SKM-1 (cell line): ENCODE data around the gene PEAK1.

Experiments
- DNase-seq: peaks from one replicate; lab custom pipeline; 2025; ENCODE audit not compliant: unreplicated experiment; lab: John Stamatoyannopoulos, UW

PEAK1 gene

DNA sequence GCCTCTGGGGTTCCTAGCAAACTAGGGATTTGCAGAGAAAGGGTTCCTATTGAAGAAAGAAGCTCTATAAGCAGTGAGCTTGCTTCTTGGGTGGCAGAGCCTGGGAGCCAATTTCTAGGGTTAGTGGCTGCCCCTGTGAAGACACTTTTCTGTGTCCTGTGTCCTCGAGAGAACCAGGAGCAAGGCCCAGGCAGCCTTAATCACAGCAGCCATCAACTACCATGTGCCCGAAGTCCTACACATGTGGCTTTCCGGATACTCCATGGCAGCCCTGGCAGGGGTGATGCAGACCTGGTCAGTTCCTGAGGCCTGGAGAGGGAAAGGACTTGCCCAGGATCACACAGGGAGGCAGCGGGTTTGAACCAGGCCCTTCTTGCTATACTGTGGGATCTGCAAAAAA lies 321.3 kb downstream of the PEAK1 start:
- no peak for DNase-seq

DNA sequence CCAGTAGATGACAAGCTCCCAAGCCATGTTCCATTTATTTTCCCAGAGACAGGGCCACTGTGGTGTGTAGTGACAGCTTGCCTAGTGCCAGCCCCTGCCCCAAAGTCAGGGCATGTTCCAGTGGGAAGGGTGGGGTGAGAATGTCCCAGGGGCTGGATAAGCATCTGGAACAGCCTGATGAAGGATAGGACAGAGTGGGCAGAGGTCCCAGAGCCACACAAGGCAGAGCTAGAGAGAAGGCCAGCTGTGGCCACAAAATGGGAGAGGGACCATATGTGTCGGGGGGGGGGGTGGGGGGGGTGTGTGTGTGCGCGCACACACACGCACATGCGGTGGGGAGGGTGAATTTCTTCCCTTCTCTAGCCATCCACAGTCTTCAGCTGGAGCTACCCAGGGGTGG lies 322.0 kb downstream of the PEAK1 start:
- no peak for DNase-seq

DNA sequence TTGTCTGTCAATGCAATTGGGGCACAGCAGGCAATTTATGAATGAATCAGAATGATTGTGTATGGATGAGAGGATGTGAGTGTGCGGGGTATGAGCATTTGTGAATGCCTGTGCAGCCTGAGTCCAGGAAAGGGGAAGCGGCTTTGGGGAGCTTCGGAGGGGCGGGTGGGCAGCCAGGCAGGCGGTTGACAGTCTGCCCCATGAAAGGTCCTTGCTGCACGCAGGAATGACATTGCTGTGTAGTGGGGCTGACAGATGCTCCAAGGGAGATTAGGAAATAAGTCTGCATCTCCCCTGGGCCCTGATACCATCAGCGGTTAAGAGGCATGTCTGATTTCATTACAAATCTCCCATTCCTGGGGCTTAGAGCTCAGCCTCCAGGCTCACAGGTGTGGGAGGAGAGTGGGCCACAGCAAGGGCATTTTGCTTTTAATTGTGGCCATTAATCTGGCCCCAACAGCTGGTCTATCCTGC lies 322.6 kb downstream of the PEAK1 start:
- DNase-seq: no peak

DNA sequence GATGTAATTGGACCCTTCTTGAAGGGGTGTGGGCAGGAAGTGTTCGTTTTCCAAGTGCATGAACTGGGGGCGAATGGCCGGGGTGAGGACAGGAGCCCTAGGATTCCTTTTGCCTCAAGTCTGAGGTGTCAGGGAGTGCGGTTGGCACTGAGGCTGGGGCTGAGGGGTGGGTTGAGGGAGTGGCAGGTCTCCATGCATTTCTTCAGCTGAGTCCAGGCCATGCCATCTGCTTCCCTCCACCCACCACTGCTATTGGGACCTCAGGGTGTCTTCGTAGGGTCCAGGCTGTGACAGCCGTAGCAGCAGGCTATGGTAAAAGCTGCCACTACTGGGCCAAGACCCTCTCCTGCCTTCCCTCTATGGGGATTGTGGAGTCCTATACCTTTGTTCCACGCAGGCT lies 323.4 kb downstream of the PEAK1 start:
- DNase-seq: no peak

DNA sequence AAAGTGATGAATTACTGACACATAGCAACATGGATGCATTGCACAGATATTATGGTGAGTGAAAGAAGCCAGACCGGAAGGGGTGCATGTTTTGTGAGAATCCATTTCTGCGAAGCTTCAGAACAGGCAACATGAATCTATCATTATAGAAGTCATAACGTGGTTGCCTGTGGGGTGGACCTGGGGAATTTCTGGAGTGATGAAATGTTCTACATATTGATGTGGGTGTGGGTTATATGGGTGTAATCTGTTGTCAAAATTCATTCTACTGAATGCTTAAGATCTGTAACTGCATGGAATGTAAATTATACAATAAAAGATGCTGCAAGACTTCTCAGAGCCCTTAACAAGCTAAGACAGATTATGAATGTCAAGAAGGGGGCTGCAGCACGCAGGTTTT lies 323.8 kb downstream of the PEAK1 start:
- no peak for DNase-seq

DNA sequence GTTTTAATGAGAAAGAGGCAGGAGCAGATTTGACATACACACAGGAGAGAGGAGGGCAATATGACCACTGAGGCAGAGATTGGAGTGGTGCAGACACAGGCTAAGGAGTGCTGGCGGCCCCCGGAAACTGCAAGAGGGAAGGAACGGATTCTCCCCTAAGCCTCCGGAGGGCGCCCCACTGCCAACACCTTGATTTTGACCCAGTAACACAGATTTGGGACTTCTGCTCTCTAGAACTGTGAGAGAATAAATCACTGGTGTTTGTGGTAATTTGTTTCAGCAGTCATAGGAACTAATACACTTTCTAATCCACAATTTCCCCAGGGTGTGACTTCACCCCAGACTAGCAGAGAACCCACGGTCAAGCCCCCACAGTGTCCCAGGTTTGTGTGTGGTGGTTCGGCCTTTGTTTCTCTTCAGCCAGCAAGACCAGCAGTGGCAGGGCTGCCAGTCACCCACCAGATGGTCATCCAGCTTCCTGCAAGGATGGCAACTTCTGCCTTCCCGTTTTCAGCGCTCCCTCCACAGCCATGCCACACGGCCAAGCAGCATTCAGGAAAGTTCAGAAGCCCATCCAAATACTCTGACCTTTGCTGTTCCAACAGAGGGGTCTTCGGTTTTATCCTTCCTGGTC lies 325.4 kb downstream of the PEAK1 start:
- DNase-seq: no peak

DNA sequence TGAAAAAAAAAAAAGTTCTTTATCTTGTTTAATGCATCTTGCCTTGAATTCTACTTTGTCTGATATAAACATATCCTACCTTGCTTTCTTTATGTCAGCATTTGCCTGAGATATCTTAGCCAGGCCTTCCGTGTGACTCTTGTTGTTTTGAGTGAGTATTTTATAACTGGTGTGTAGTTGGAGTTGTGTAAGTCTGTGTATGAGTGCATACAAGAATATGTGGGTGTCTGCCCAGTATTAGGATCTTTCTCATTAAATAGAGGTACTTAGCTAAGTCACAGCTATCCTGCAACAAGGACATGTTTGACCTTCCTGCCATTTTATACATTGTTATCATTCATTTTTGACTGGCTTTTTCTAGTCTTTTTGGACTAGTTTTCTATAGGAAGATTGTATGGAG lies 326.5 kb downstream of the PEAK1 start:
- DNase-seq: no peak

DNA sequence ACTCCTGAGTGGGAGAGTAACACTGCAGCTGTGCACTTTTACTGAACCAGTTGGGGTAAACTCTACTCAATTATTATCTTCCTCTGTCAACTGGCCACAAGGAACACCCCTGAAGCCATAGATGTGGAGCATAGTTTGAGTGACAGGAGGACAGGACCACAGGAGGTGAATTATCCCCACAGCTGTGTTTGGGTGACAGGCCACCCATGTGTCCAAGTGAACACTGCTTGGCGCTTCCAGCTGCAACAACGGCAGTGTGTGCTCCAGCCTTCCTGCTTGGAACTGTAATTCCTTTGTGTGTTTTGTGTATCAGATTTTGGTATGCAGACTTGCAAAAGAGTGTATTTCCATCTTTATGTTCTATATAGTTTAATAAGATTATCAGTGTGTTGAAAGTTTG lies 328.8 kb downstream of the PEAK1 start:
- DNase-seq: no peak

DNA sequence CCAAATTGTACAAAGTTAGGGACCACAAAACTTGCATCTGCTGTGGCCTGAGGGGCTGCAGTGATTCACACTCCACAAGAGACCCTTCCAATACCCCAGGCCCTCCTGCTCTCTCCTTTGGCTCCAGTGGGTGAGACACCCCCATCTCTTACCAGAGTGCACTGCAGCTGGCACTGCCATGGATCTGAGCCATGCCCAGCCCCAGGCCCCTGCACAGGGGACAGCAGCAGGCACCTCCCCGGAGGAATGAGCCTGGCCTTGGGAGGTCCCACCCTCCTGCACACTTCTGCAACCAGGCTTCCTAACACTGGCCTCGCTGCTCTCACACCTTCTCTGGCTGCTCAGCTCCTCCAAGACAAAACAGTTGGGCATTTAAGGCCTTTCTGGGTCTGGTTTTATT lies 332.7 kb downstream of the PEAK1 start:
- DNase-seq: no peak

DNA sequence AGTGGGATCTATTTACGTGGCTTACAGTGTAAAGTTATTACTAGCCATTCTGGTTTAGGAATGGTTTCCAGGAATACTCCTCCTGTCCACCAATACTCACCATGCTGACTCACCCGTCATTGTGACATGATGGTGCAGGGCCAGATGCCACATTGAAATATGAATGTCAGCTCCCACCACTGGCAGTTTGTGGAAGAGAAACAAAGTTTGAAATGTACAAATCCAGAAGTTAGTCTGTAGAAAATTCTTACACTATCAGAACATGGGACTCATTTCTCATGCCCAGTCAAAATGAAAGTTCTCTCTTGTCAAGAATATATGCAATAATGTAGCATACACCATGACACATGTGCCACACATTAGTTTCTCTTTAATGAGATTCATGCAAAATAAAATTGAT lies 334.6 kb downstream of the PEAK1 start:
- DNase-seq: no peak

DNA sequence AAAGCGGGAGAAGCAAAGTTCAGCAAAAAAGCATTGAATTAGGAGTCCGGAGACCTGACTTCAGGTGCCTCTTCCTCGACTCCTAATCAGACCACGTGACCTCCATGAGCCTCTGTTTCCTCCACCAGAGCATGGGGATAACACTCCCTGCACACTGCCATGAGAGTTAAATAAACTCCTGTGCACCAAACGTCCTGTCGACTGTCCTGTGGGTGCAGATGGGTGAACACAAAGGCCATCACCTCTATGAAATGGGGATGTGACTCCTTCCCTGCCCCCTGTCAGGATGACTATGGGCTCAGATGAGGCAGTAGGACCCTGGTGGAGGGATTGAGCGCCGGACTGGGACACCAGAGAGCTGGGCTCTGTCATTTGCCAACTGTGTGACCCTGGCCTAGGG lies 335.5 kb downstream of the PEAK1 start:
- no peak for DNase-seq

DNA sequence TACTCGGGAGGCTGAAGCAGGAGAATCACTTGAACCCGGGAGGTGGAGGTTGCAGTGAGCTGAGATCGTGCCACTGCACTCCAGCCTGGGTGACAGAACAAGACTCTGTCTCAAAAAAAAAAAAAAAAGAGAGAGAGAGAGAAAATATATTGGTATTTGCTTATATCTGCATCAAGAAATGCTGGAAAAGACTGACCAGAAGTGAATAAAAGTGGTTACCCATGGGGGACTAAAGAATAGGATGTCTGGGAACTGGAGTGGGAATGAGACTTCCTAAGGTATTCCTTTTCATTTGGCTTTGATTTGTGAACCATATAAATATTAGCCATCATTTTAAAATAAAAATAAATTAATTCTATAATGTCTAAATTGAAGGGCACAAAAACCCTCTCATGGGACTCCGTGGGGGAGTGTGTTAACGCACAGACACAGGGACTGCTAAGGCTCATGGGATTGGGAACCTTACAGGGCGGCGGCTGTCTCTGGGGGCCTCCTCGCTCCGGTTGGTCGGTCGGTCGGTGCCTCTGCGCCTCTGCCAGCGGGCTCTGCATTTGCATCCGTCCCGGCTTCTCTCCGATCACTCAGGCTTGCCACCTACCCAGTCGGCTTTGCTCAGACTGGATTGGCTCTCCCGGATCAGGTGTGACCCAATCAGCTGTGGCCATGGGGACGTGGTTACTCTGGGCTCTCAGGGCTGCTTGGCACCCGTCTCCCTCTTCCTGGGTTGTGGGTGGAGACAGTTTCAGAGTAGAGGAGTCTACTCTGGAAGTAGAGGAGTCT lies 336.3 kb downstream of the PEAK1 start:
- no peak for DNase-seq

DNA sequence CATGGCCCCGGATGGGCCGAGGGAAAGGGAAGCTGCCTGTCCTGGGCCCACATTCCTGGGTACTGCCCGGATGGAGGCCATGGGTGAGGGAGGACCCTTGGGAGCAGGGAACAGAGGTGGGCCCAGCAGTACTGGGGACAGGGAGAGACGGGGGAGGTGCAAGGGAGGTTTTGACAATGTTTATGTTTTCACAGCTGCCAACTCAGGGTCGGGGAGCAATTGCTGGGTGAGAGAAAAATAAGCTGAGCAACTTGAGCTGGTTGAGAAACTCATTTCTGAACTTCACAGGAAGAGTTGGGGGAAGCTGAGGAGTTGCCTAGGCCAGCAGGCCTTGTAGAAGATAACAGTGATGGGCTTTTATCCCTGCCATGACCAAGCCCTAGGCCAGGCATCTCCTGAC lies 337.9 kb downstream of the PEAK1 start:
- DNase-seq: no peak

DNA sequence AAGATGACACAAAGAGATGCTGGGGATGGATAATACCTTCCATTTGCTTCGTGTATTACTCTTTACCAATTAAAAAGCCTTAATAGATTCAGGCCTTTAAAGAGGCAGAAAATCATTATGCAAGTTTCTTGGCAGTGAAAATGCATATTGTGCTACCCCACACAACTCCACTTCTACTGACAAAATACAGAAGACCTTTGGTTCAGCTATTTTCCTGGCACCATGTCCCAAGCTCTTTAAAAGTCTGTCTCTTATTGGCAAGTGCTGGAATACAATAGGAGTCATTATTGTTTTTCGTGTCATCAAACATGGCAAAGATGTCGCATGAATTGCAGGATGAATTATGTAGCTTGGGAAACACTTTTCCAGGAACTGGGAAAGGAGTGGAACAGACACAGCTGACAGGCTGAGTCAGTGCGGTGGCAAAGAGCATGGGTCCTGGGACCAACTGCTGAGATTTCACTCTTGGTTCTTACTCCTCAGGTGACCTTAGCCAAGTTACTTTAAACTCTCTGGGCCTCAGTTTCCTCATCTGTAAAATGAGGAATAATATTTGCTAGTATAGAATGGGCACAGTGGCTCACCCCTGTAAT lies 343.5 kb downstream of the PEAK1 start:
- DNase-seq: no peak

DNA sequence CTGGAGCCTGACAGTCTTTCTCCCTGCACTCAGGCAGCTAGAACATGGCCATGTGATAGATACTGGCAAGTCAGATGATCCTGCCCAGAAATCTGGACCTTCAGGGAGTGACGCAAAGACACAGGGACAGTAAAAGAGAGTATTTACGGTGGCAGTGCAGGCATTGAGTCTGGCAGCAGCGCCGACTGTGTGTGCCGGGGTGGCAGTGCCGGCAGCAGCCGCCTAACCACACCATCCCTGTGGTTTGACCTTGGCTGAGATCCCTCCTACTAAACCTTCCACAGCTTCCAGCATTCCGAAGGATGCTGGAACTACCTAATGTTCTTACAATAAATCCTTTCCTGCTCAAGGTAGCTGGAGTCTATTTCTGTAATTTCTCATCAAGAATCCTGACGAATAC lies 344.4 kb downstream of the PEAK1 start:
- DNase-seq: no peak

DNA sequence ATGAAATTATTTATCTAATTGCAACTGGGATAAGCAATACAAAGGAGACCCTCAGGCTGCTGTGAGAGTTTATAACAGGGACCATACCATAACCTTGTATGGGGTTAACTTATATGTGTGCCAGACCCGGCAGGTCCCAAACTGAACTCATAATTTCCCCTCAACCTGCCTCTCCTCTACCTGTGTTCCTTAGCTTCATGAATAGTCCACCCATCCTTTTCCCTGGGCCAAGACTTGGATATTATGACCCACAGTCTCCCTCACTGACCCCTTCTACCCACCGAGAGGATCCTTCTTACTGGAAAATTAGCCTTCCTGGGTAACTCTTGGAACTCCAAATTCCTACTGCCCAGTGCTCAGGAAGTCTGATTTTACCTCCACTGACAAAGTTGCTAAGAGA lies 345.6 kb downstream of the PEAK1 start:
- no peak for DNase-seq

DNA sequence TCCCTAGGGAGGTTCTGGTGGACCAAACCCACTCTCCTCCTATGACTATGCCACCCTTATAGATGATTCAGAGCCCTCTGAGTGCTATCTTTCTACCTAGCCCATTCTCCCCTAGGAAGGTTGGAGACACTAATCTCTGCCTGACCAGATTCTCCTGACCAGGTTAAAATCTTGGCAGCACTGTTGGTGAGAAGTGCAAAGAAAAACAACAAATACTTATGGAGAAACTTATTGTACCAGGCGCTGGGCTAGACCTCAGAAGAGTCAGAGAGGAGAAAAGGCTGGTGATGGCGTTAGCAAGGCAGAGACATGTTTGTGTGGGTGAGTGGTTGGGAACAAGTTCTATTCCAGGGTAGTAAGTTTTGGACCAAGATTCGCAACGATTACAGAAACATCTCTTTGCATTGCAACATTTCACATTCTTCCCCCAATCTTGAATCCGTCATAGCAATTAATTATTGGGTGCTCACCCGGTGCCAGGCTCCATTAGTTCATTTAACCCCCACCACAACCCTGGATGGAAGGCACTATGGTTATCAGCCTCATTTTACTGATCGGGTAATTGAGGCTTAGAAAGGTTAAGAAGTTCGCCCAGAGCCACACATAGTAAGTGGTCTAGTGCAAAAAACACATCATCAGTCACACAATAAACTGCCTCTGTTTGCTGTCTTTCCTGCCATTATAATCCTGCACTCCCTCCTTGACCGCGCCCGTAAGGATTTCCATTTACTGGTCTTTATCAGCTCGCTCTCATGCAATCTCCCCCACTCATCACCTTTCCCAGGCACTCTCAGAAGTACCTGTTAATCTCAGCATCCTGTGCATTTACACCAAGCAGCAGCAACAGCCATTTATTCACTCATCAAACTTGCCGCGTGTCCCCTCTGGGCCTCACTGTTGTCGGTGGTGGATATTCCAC lies 348.3 kb downstream of the PEAK1 start:
- no peak for DNase-seq

DNA sequence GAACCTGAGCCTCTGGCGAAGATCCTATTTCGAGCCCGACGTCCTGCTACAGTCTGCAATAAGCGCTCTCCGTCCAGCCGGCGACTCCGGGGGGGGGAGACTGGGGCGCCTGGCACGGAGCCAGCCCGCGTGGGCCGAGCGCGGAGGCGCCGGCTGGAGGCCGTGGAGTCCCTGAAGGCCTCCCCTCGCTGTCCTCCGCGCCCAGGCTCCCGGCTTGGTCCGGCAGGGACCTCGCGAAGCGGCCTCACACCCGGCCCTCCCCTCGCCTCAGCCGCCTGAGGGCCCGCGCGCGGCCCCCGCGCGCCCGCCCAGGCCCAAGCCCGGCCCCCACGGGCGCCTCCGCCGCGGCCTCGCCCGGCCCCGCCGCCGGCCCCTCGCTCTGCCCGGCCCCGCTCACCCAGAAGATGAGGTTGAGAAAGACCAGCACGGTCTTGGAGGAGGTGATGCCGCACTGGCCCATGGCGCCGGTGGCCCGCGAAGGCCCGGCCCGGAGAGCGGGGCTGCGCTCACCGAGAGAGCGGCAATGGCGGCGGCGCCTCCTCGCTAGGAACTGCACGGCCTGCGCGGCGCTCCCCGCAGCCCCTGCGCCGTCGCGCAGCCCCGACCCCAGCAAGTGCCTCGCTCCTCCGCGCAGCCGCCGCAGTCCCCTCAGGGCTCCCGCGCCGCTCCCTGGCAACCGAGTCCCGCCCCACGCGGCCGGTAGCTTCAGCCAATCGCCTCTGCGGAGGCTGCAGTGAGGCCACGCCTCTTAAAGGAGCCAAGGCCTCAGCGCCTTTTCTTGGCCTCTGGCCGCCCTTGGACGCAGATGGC lies 349.2 kb downstream of the PEAK1 start, which contains the start of gene TSPAN3:
Gene TSPAN3 (minus strand): TSS at position 615 of the 810 bp plus-strand sequence. CDS start 155 bp downstream, at position 460.
- DNase-seq: peak; percentile 82

DNA sequence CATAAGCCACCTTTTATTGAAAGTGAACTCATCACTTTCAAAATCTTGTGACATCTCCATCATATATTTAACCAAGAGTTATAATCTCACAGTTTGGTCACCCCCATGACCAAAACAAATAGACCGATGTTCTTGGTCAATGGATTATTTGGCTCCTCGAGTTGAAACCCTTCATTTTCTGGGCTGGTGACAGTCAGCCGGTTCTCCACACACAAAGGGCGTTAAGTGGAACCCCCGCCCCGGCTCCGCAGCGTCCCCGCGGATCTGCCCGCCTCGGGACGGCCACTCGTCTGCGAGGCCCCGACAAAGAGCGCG lies 349.8 kb downstream of the PEAK1 start:
- DNase-seq: no peak

DNA sequence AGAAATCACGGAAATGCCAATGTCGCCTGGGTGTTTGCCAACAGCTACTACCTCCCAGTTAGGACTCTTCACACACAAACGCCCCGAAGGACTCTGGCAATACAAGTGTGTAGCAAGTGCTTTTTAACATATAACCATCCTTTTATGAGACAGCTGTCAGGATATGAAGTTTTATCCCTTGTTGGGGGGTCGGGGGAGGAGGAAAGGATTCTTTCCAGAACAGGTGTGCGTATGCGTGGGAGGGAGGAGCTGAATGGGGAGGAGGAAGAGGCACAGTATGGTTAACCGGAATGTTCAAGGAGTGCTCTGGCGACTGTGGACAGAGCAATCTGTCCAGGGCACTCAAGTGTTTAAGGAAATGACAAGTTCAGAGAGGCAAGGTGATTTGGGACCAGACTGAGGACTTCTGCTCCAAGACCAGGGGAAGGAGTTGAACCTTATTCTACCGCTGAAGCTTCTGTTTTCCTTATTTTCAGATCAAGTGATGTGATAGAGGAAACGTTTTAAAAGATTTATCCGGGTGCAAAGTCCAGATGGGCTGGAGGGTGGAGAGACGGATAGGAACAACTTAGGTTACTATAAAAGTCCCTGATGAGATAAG lies 350.3 kb downstream of the PEAK1 start:
- no peak for DNase-seq
